ENCODE results near the gene ABHD14A. TPM values are rescaled to one million over a fixed set of nuclear protein-coding genes. Genes with fewer than 3 reads are reported as not detected.

Gene ABHD14A
- polyA plus RNA-seq, 2 of the 4 experiments (the other 2 are of a cell fraction), result 6.3 to 9.5 TPM

- Histone ChIP-seq H3K4me3 (no peak overlapping the region), H3K27ac (no peak overlapping the region), H3K4me1 (no peaks in the 10 kb centered on the region), H3K9me3 (no peaks in the 10 kb centered on the region), H3K4me2 (no peak overlapping the region)
- ChIA-PET CTCF (interaction anchor here (0.9 to 10.8 kb wide), 2 partner anchors 17 to 19 kb away, joined by 3 to 96 read pairs; no protein-coding TSS in a partner anchor), POLR2A (no interaction called here)
- DNase-seq (ENCODE audit: low read depth in 1 of 2, low spot score in 1 of 2) (no peak), ATAC-seq (no peak), FAIRE-seq (no peak)
- WGBS (ENCODE audit: missing lambda C conversion rate), result no CpG with 5 or more reads among the region's 7 CpGs
- TF ChIP-seq NPAS2 (CRISPR knock-in tag; IDR thresholded peaks at IDR 0.05; ENCODE audit: borderline replicate concordance) (no peak), HEYL (CRISPR knock-in tag; IDR thresholded peaks at IDR 0.05) (no peak), HOXB13 (CRISPR knock-in tag; IDR thresholded peaks at IDR 0.05; ENCODE audit: low read depth) (no peak), ATOH8 (CRISPR knock-in tag; IDR thresholded peaks at IDR 0.05; ENCODE audit: low read depth) (no peak), JUNB (IDR thresholded peaks at IDR 0.05) (no peak), RFX5 (IDR thresholded peaks at IDR 0.05) (no peak), ESRRA (IDR thresholded peaks at IDR 0.05; ENCODE audit: borderline replicate concordance, low read length) (no peak), FOSL2 (IDR thresholded peaks at IDR 0.05) (no peak), FOSL2 (CRISPR knock-in tag; IDR thresholded peaks at IDR 0.05) (no peak), CBX2 (IDR thresholded peaks at IDR 0.05; ENCODE audit: borderline replicate concordance, low read depth) (no peak), CBX8 (IDR thresholded peaks at IDR 0.05) (no peak), JUN (IDR thresholded peaks at IDR 0.05) (no peak), POLR2AphosphoS2 (conservative IDR thresholded peaks at IDR 0.05; ENCODE audit: low read length) (no peak), RNF2 (IDR thresholded peaks at IDR 0.05; ENCODE audit: borderline replicate concordance, low read depth) (no peak)
Observed at GRCh38 chr3:52020796-52021195, 45.9 kb downstream of the ABHD14A start.

- H3K9me3 ChIP-seq, result no peaks in the 10 kb centered on the region
- peak in 1 of 2 experiments; percentile 19; a peak in 3 of 6 replicates for ATAC-seq
- TF ChIP-seq RAD21 (conservative IDR thresholded peaks at IDR 0.05 in 1 of 2, IDR thresholded peaks at IDR 0.05 in 1 of 2), result no peak
- no peak for TF ChIP-seq MAZ (IDR thresholded peaks at IDR 0.05; ENCODE audit: borderline replicate concordance, low read depth, low read length)
- TF ChIP-seq TFCP2L1 (CRISPR knock-in tag; IDR thresholded peaks at IDR 0.05), result no peak
- TF ChIP-seq TP53 (CRISPR knock-in tag; IDR thresholded peaks at IDR 0.05), result no peak
- TF ChIP-seq ELK1 (IDR thresholded peaks at IDR 0.05; ENCODE audit: low read depth, low read length), result no peak
- no peak for TF ChIP-seq CHD4 (IDR thresholded peaks at IDR 0.05; ENCODE audit: borderline replicate concordance)
- no peak for TF ChIP-seq FOXS1 (CRISPR knock-in tag; IDR thresholded peaks at IDR 0.05)
- TF ChIP-seq E2F6 (IDR thresholded peaks at IDR 0.05; ENCODE audit: borderline replicate concordance, low read depth), result no peak
- TF ChIP-seq REST (IDR thresholded peaks at IDR 0.05), result no peak
- TF ChIP-seq HOXB13 (CRISPR knock-in tag; IDR thresholded peaks at IDR 0.05; ENCODE audit: low read depth), result no peak
- TF ChIP-seq ZFP36 (IDR thresholded peaks at IDR 0.05; ENCODE audit: borderline replicate concordance, partially characterized antibody), result no peak
- no peak for TF ChIP-seq EP300 (IDR thresholded peaks at IDR 0.05)
- no peak for TF ChIP-seq GATA3 (IDR thresholded peaks at IDR 0.05; ENCODE audit: borderline replicate concordance)
- no peak for TF ChIP-seq KDM1A (IDR thresholded peaks at IDR 0.05; ENCODE audit: low read depth)
- TF ChIP-seq JUN (IDR thresholded peaks at IDR 0.05), result no peak
- TF ChIP-seq HMGXB4 (CRISPR knock-in tag; IDR thresholded peaks at IDR 0.05; ENCODE audit: borderline replicate concordance), result no peak
- no peak for TF ChIP-seq PHF8 (IDR thresholded peaks at IDR 0.05; ENCODE audit: borderline replicate concordance, low read depth)
- CTCF ChIA-PET, result interaction anchor here (1.4 to 10.8 kb wide), 3 partner anchors 10 to 30 kb away, joined by 3 to 96 read pairs (median 3); no protein-coding TSS in a partner anchor
- POLR2A ChIA-PET, result no interaction called here
- H3K4me3 ChIP-seq, result no peak overlapping the region
- no peak overlapping the region for H3K27ac ChIP-seq
- no peak for DNase-seq (ENCODE audit: low read depth in 1 of 2, low spot score in 1 of 2)
- H3K4me2 ChIP-seq, result no peak overlapping the region
- WGBS (ENCODE audit: missing lambda C conversion rate), result 80% methylated on average over 5 of the region's 10 CpGs
- no peak for FAIRE-seq
- no peaks in the 10 kb centered on the region for H3K4me1 ChIP-seq
Observed at GRCh38 chr3:52021489-52022268, 46.8 kb downstream of the ABHD14A start.
